OCI-LY7 (cell line): ENCODE results near the gene CEP104. TPM values are rescaled to one million over a fixed set of nuclear protein-coding genes. Genes with fewer than 3 reads are reported as not detected.

ENCODE experiments used
- BruUV-seq: library from RNA; stranded (reverse); fragments of 400-500 nt; replicated peaks from 2 replicates; lab custom pipeline; 2021; lab: Mats Ljungman, UMichigan
- CTCF ChIA-PET: fragments of 300-600 bp; sonication (Branson Sonifier 250); formaldehyde crosslinking; loops from one replicate; lab custom pipeline; 2022; ENCODE audit warnings: antibody characterized with exemption; ENCODE audit not compliant: unreplicated experiment; lab: Charles Lee
- POLR2A ChIA-PET: fragments of 300-600 bp; sonication (Branson Sonifier 250); formaldehyde crosslinking; loops from one replicate; lab custom pipeline; 2022; ENCODE audit warnings: antibody characterized with exemption; lab: Charles Lee
- DNase-seq: peaks from one replicate; pipeline ENCODE4 v3.0.0-alpha.2; 2015; ENCODE audit warnings: low spot score
- H2AFZ ChIP-seq: fragments of 200-600 bp; sonication (generic), shearing (Covaris generic); 2 replicates; pipeline ENCODE4 v1.6.1; 2014; ENCODE audit warnings: mild to moderate bottlenecking, antibody characterized with exemption, low read length, moderate library complexity
- H3K27ac ChIP-seq: fragments of 200-600 bp; sonication (generic); 2 replicates; pipeline ENCODE4 v1.5.1; 2014; ENCODE audit warnings: mixed run types, low read depth, mild to moderate bottlenecking, moderate library complexity, low read length, inconsistent platforms; ENCODE audit not compliant: poor library complexity, severe bottlenecking
- H3K36me3 ChIP-seq: fragments of 200-600 bp; sonication (generic); 2 replicates; pipeline ENCODE4 v1.6.1; 2014; ENCODE audit warnings: mild to moderate bottlenecking, antibody characterized with exemption, low read length, moderate library complexity, mixed read lengths; ENCODE audit not compliant: insufficient read depth
- H3K4me1 ChIP-seq: fragments of 200-600 bp; sonication (generic); 2 replicates; pipeline ENCODE4 v1.5.1; 2014; ENCODE audit warnings: mild to moderate bottlenecking, low read length; ENCODE audit not compliant: insufficient read depth, poor library complexity, severe bottlenecking
- H3K4me2 ChIP-seq: fragments of 200-600 bp; sonication (generic); 2 replicates; pipeline ENCODE4 v1.6.1; 2014; ENCODE audit warnings: mild to moderate bottlenecking, low read length
- H3K4me3 ChIP-seq: fragments of 200-600 bp; sonication (generic); 2 replicates; pipeline ENCODE4 v1.5.1; 2014; ENCODE audit warnings: mild to moderate bottlenecking, low read depth, low read length; ENCODE audit not compliant: poor library complexity, severe bottlenecking
- H3K79me2 ChIP-seq: fragments of 200-600 bp; sonication (generic); 2 replicates; pipeline ENCODE4 v1.6.1; 2016; ENCODE audit warnings: low read depth, mild to moderate bottlenecking, low read length, moderate library complexity, mixed read lengths; ENCODE audit not compliant: insufficient read depth
- H3K9me2 ChIP-seq: fragments of 200-600 bp; sonication (generic); 2 replicates; pipeline ENCODE4 v1.6.1; 2016; ENCODE audit warnings: mild to moderate bottlenecking, low read length, mixed read lengths; ENCODE audit not compliant: insufficient read depth
- H3K9me3 ChIP-seq: fragments of 200-600 bp; sonication (generic); 2 replicates; pipeline ENCODE4 v1.6.1; 2014; ENCODE audit warnings: mild to moderate bottlenecking, mixed run types, low read length, mixed read lengths
- H4K20me1 ChIP-seq: fragments of 200-600 bp; sonication (generic); 2 replicates; pipeline ENCODE4 v1.6.1; 2014; ENCODE audit warnings: mild to moderate bottlenecking, antibody characterized with exemption, low read length, moderate library complexity, mixed read lengths; ENCODE audit not compliant: insufficient read depth
- EZH2phosphoT487 ChIP-seq: fragments of 200-600 bp; sonication (generic); IDR thresholded peaks from 2 replicates; pipeline ENCODE4 v1.6.1; 2018; ENCODE audit warnings: low read depth, borderline replicate concordance, mild to moderate bottlenecking, mixed run types, antibody characterized with exemption, low read length, moderate library complexity, mixed read lengths
- intact Hi-C: fragments of 100-400 bp; cut with micrococcal nuclease; formaldehyde crosslinking; loops from one replicate; pipeline ENCODE4 v1.10.0; 2022; ENCODE audit not compliant: unreplicated experiment
- total RNA-seq, 2 experiments: library from RNA; depleted of rRNA in 1 of 2; stranded (reverse); fragments of >200 nt in 1 of 2; shearing (Covaris generic) in 1 of 2; gene quantifications; 2 replicates each; pipeline ENCODE4 v1.2.3, GENCODE V29; 2014 to 2022
- TF ChIP-seq, protein P1 (sequence below): fragments of 200-600 bp; sonication (generic); conservative IDR thresholded peaks from 2 replicates; pipeline ENCODE4 v1.5.1; 2014; ENCODE audit warnings: mild to moderate bottlenecking, antibody characterized with exemption, low read length, moderate library complexity, mixed read lengths

The CEP104 gene
- total RNA-seq, 2 experiments from 2014 or later = 26.8 to 71.0 TPM

DNA sequence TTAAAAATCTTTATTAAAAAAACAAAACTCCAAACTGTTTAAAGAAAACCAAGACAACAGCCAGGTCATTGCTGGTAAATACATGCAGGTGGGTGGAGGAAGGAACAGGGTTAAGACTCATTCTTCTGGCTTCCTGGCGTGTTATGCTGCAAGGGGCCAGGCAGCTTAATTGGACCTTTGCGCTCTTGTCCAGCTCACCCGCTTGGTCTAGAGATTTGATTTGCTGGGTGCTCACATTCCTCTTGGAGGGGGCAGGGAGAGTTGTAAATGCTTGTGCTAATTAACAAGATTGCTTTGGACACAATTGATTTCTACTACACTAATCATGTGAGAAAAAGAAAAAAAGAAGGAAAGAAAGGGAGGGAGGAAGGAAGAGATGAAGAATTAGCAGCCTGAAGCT, 10.5 kb downstream of the CEP104 start:
- POLR2A ChIA-PET = no interaction called here
- CTCF ChIA-PET = no interaction called here
- BruUV-seq = no TSS peak

DNA sequence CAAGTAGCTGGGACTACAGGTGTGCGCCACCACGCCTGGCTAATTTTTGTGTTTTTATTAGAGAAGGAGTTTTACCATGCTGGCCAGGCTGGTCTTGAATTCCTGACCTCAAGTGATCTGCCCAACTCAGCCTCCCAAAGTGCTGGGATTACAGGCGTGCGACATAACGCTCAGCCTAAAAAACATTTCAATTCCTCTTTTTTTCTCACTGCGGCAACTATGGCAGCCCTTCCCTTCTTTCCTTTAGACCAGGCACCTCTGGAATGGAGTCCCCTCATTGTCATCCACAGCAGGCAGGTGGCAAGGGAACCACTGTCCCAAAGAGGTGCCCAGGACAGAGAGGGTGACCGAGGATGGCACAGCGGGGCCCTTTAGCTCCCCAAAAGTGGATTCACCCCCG, 14.1 kb downstream of the CEP104 start:
- Histone ChIP-seq H3K79me2 (no peaks in the 10 kb centered on the region), H3K27ac (no peak overlapping the region), H3K36me3 (peaks cover 85% of the 10 kb centered on the region), H3K4me1 (peaks cover 7% of the 10 kb centered on the region), H3K4me2 (no peak overlapping the region), H3K9me2 (no peaks in the 10 kb centered on the region), H4K20me1 (no peaks in the 10 kb centered on the region), H3K9me3 (0 out of 2 replicates have a peak, but pooled peaks cover under 1% of the 10 kb centered on the region), H2AFZ (no peak overlapping the region), H3K4me3 (no peak overlapping the region)
- ChIA-PET CTCF (no interaction called here), POLR2A (interaction anchor here (0.6 kb wide), 1 partner anchor 967 kb away, joined by 4 read pairs; no protein-coding TSS in a partner anchor)
- no peak for DNase-seq
- intact Hi-C loops = no loop called here
- no TSS peak for BruUV-seq
- TF ChIP-seq, protein P1, sequence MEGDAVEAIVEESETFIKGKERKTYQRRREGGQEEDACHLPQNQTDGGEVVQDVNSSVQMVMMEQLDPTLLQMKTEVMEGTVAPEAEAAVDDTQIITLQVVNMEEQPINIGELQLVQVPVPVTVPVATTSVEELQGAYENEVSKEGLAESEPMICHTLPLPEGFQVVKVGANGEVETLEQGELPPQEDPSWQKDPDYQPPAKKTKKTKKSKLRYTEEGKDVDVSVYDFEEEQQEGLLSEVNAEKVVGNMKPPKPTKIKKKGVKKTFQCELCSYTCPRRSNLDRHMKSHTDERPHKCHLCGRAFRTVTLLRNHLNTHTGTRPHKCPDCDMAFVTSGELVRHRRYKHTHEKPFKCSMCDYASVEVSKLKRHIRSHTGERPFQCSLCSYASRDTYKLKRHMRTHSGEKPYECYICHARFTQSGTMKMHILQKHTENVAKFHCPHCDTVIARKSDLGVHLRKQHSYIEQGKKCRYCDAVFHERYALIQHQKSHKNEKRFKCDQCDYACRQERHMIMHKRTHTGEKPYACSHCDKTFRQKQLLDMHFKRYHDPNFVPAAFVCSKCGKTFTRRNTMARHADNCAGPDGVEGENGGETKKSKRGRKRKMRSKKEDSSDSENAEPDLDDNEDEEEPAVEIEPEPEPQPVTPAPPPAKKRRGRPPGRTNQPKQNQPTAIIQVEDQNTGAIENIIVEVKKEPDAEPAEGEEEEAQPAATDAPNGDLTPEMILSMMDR = no peak

More for the DNA sequence above, 10.5 kb downstream of the CEP104 start:
- DNase-seq = no peak
- Histone ChIP-seq H2AFZ (no peak overlapping the region), H3K9me2 (no peaks in the 10 kb centered on the region), H4K20me1 (no peaks in the 10 kb centered on the region), H3K27ac (no peak overlapping the region), H3K36me3 (peaks cover 82% of the 10 kb centered on the region), H3K4me3 (no peak overlapping the region), H3K79me2 (no peaks in the 10 kb centered on the region), H3K4me1 (peaks cover 7% of the 10 kb centered on the region), H3K4me2 (no peak overlapping the region), H3K9me3 (no peaks in the 10 kb centered on the region)
- TF ChIP-seq, protein P1 = no peak
- no peak for TF ChIP-seq EZH2phosphoT487
- intact Hi-C loops = no loop called here

- Histone ChIP-seq H2AFZ (no peak overlapping the region), H3K4me1 (peaks cover 7% of the 10 kb centered on the region), H3K79me2 (no peaks in the 10 kb centered on the region), H3K9me3 (peaks cover 12% of the 10 kb centered on the region; the same call in 1 of the 2 replicates), H3K4me2 (no peak overlapping the region), H3K36me3 (peaks cover 85% of the 10 kb centered on the region), H3K4me3 (no peak overlapping the region), H3K9me2 (no peaks in the 10 kb centered on the region), H3K27ac (no peak overlapping the region), H4K20me1 (no peaks in the 10 kb centered on the region)
- ChIA-PET CTCF (no interaction called here), POLR2A (no interaction called here)
- intact Hi-C loops = no loop called here
- no peak for DNase-seq
- TF ChIP-seq EZH2phosphoT487 = no peak
- TF ChIP-seq, protein P1 = no peak
- BruUV-seq = no TSS peak
Observed at GRCh38 chr1:3841491-3841890, 15.5 kb downstream of the CEP104 start.
